HEK293 (cell line): ENCODE measurements around the gene LMAN1L.

ENCODE experiments used
- SP3 ChIP-seq: fragments of 450-650 bp; formaldehyde crosslinking; IDR thresholded peaks from 2 replicates; pipeline ENCODE4 v1.5.1; 2016; ENCODE audit warnings: missing biosample characterization, missing genetic modification characterization
- ZNF121 ChIP-seq: fragments of 450-650 bp; formaldehyde crosslinking; IDR thresholded peaks from 2 replicates; pipeline ENCODE4 v1.5.1; 2016; ENCODE audit warnings: missing biosample characterization, missing genetic modification characterization
- ZNF292 ChIP-seq: fragments of 450-650 bp; formaldehyde crosslinking; IDR thresholded peaks from 2 replicates; pipeline ENCODE4 v1.5.1; 2016; ENCODE audit warnings: low read depth, missing biosample characterization, missing genetic modification characterization, borderline replicate concordance
- TF ChIP-seq, protein P1 (sequence below): fragments of 450-650 bp; formaldehyde crosslinking; IDR thresholded peaks from 2 replicates; pipeline ENCODE4 v1.5.1; 2016; ENCODE audit warnings: missing biosample characterization, missing genetic modification characterization

DNA sequence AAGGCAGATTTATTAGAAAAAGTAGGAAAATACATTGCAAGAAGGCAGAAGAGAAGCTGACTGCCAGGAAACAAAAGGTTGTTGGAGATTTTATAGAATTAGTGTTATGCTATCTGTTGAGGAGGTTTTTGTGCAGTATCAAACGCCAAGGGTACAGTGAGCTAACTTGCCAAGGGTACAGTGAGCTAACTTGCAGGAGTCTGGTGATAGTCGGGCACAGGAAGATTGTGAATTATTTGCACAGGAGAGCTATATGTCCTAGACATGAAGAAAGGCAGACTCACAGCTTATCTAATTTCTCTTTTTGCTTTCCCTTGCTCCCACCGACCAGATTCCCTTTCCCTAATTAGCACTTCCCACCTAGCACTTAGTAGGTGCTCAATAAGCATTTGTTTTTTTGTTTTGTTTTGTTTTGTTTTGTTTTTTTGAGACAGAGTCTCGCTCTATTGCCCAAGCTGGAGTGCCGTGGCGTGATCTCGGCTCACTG lies 33.4 kb upstream of the LMAN1L start:
- TF ChIP-seq ZNF121 (tag by site-specific recombination) (no peak), SP3 (tag by site-specific recombination) (no peak), ZNF292 (tag by site-specific recombination) (no peak)
- TF ChIP-seq, protein P1, sequence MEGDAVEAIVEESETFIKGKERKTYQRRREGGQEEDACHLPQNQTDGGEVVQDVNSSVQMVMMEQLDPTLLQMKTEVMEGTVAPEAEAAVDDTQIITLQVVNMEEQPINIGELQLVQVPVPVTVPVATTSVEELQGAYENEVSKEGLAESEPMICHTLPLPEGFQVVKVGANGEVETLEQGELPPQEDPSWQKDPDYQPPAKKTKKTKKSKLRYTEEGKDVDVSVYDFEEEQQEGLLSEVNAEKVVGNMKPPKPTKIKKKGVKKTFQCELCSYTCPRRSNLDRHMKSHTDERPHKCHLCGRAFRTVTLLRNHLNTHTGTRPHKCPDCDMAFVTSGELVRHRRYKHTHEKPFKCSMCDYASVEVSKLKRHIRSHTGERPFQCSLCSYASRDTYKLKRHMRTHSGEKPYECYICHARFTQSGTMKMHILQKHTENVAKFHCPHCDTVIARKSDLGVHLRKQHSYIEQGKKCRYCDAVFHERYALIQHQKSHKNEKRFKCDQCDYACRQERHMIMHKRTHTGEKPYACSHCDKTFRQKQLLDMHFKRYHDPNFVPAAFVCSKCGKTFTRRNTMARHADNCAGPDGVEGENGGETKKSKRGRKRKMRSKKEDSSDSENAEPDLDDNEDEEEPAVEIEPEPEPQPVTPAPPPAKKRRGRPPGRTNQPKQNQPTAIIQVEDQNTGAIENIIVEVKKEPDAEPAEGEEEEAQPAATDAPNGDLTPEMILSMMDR (tag by site-specific recombination), result no peak
